H4 (cell line): ENCODE data around the gene DAPK1. TPM values are rescaled to one million over a fixed set of nuclear protein-coding genes. Genes with fewer than 3 reads are reported as not detected.
A peak's percentile ranks its signal among the peaks of the same experiment; 100 is the strongest.

ENCODE experiments used
- DNase-seq: peaks from one replicate; pipeline ENCODE4 v3.0.0-alpha.2; 2015; ENCODE audit warnings: low spot score
- total RNA-seq: library from RNA; depleted of rRNA; stranded (reverse); fragments of >200 nt; shearing (Covaris generic); gene quantifications from 2 replicates; pipeline ENCODE4 v1.2.3, GENCODE V29; 2014

The DAPK1 gene
- total RNA-seq, 1 experiment from 2014 or later = 6.6 TPM

DNA sequence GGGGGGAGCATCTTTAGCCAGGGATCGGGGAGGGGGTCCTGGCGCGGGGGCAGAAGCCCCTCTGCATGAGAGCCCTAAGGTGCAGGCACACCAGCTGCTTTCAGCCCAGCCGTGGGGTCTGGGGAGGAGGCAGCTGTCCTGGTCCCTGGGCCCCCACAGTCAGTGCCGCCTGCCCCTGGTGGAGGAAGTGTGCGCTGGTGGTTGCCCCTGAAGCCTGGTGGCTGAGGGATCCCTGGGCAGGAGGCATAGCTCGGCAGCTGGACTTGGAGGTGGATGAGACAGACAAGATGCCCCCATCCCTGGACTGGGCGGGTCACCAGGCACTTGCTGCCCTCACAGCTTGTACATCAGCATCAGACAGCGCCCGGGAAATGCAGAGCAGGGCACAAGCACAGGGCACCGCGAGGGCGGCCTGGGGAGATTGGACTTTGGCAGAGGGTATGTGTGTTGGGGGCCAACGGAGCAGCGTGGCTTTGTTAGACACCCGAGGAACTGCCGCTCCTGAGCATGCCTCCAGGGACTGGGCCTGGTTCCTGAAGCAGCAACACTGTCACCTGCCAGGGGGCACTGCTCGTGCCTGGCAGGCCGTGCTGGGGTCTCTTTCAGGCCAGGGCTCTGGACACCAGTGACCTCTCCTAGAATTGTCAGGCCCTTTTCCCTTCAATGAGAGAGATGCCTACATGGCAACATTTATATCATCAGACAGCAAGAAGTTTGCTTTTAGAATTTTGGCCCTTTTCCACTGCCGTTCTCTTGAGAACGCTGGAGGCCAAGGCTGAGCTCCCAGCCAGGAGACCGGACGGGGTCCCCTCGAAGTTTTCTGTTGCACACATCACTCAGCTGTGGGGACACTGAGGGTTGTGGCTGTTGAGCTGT lies 186.3 kb downstream of the DAPK1 start:
- DNase-seq = no peak

DNA sequence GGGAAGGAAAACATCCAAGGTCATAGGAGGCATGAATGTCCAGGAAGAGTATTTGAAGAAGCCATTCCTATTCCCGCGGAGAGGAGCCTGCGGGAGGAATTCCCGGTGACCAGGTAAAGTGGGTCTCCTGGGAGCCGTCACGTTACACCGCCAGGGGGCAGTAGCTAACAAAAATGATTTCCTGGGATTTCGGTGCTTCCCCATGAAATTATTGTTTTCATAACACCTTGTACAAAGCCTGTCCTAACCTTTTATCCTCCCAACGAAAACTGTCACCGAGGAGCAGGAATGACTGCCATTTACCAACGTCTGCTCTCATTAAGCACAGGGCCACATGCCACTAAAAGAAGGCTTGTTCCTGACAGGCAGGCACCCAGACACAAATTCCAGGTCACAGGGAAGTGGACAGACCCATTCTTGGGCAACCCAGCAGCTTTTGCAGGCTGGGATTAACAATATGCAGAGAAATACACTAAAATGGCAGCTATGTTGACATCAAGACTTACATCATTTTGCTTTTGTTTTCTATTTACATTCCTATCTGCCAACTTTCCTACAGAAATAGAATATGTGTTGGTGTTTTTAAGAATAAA lies 187.1 kb downstream of the DAPK1 start:
- no peak for DNase-seq

DNA sequence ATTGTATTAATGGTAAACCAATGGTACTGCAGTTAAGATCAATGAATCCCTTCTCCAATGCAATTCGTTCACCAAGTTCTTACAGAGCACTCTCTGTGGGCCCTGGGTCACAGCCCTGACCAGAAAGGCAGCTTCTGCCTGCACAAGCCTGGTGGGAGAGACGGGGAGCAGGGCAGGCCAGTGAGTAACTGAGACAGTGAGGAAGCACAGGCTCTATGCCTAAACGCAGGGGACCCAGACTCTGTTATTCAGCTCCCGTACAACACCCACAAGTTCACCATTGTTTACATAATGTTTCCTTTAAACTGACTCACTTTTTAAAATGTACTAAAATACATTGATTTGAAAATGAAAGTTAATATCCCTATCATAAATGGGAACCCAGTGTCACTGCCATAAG lies 187.8 kb downstream of the DAPK1 start:
- no peak for DNase-seq

DNA sequence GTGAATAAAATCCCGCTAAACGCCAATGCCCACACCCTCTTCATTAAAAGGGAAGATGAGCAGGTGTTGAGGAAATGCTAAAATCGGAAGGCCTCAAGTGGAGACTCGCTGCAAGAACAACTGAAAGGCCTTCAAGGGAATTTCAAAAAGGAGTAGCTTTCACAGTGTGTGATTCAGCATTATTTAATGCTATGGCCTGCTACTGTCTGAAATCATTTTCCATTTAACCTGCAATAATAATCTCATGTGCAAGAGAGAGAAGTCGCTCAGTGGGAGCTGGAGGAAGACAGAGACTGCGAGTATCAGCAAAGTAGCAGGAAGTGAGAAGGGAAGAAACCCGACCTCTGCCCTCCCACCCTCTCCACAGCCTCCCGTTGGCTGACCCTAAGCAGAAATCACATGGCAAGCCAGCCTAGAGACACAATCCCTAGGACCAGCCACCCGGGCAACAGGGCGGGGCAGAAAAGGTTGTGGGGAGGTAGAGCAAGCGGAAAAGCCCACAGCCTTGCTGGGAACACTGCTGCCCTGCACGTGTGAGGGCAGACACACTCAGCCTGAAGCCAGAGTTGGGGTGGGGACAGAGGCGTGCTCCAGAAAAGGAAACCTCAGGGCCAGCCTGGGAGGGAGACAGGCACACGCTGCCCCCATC lies 188.3 kb downstream of the DAPK1 start:
- DNase-seq = no peak

DNA sequence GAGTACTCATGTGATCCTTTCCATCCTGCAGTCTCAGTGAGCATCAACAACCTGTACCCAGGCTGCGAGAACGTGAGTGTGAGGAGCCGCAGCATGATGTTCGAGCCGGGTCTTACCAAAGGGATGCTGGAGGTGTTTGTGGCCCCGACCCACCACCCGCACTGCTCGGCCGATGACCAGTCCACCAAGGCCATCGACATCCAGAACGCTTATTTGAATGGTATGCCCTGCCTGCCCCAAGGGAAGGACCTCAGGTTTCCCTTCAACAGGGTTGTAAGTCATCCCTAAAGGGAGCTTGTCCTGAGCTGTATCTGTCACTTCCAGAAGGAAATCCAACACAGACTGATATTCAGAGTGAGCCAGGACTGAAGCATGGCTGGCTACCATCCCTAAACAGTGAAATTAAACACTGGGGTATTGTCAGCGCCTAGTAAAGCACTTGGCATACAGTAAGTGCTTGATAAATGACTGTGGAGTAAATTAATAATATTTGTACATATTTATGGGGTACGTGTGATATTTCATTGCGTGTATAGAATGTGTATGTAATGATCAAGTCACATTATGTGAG lies 188.9 kb downstream of the DAPK1 start:
- DNase-seq = no peak

DNA sequence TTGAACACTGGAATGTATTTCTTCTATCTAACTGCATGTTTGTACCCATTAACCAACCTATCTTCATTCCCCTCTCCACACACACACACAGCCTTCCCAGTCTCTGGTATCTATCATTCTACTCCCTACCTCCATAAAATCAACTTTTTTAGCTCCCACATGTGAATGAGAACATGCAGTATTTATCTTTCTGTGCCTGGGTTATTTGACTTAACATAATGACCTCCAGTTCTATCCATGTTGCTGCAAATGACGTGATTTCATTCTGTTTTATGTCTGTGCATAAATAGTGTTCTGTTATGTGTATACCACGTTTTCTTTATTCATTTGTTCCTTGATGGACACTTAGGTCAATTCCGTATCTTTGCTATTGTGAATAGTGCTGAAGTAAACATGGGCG lies 189.5 kb downstream of the DAPK1 start:
- DNase-seq = no peak

DNA sequence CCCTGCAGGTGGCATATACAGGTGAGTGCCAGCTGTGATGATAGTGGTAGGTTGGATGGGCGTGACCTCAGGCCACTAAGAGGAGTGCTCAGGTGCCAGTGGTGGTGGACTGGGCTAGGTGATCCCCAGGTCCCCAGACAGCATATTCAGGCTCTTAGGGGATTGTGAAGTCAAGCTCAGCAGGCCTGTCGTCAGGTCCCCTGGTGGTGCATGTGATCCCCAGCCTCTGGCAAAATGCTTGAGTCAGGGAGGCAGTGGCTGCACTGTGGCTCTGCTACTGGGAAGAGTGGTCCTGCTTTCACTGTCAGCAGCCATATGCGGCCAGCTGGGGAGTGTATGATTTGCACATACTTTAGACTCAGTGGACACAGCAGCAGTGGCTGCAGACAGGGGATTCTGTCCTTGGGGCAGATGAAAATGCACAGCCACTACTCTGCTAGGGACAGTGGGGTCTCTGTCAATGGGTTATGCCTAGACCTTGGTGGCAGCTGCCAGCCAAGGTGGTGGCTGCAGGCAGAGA lies 196.6 kb downstream of the DAPK1 start:
- no peak for DNase-seq

DNA sequence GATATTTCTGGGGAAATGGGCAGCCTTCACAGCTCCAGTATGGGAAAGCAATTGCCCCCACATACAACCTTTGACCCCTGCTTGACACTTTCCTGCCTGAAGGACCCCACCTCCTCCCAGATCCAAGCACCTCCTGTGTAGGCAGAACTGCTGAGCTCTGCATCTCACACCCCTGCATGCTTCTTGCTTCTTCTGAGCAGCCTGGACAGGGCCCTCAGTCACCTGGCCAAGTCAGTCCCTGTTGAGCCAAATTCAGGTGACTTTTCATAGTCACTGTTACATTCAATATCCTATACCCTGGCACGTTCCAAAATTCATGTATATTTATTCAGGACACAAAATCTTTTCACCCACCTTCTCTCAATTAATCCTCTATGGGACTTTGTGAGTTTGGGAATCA lies 197.9 kb downstream of the DAPK1 start:
- DNase-seq = no peak

DNA sequence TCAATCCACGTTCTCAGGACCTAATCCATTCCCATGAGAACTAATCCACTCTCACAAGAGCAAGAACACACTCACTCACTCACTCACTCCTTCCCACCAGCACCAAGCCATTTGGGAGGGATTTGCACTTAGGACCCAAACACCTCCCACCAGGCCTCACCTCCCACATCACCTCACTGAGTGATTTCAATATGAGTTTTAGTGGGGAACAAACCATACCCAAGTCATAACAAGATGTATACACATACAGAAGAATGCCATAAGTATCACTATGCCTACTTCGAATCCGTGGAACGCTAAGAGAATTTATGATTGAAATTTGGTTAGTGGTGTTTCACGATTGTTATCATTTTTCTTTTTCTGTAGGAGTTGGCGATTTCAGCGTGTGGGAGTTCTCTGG lies 199.0 kb downstream of the DAPK1 start:
- no peak for DNase-seq

DNA sequence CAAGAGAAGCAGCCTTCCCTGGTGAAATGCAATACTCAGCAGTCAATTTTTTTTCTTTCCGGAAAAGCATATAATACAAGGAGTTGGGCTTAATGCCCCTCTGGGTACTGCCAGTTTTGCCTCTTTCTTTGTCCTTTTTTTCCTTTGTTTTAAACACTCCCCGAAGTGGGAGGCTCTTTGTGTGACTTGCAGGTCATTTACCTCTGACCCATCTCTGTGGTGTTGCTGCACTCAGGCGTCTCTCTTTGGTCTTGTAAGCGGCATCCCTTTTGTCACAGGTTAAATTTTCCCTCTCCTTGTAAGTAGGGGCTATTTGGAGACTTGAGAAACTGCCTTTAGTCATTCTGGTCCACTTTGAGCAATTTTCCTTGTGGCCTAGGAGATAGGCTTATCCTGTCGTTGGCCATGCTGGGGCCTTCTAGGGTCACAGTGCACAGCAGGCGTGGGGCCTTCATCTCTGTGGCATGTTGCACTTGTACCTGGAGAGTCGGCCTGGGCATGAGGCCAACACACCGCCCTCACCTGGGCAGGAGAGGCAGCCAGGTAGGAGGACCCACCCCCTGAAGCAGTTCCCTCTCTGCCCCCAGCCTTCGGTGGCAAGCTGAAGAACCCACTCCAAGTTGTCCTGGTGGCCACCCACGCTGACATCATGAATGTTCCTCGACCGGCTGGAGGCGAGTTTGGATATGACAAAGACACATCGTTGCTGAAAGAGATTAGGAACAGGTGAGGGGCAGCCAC lies 200.6 kb downstream of the DAPK1 start:
- no peak for DNase-seq

DNA sequence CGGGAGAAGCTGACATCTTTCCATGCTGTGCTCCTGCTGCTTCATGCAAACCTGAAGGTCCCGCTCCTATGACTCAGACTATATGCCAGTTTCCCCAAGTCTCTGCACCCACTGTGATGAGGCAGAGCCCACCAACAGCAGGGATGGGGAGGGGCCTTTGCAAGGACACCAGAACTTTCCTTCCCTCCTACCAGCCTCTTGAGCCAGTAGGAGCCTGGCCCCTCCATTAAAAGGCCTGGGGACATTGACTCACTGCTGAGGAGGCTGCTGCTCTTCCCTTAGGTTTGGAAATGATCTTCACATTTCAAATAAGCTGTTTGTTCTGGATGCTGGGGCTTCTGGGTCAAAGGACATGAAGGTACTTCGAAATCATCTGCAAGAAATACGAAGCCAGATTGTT lies 202.2 kb downstream of the DAPK1 start:
- DNase-seq = no peak

DNA sequence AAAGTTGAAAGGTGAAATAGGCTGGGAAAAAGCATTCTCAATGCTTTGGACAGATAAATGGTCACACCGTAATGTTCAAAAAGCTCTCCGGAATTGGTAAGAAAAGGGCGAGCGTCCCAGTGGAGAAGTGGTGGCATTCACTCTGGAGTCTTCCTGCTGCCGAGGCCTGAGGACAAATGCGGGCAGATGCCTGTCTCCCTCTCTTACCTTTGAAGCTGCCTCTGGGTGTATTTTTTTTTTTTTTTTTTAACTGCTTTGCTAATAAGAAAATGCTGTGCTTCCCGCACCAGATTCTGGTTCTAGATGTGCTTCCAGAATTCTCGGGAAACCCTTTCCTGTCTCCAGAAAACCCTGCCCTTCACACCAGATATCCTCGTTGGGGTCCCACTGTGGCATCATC lies 203.8 kb downstream of the DAPK1 start:
- DNase-seq = no peak

DNA sequence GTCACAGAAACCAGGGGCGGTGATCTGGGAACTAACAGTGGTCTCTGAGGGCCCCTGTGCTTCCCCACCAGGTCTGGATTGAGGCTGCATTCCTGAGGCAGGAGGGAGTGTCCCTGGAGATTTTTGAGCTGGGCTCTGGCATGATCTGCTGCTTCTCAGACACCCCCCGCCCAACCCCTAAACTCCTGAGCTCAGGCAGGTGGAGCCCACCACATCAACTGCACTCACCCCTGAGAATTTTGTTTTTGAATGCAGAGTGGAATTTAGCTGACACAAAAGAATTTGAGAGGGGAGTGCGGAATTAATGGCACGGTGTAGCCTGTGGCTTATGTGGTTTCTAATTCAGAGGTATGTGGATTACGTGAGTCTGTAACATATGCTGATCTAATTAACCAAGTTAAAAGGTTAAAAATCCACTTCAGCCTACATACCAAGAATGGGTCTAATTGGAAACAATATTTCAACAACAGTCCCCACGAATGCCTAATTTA lies 204.3 kb downstream of the DAPK1 start:
- peak; percentile 64 for DNase-seq

DNA sequence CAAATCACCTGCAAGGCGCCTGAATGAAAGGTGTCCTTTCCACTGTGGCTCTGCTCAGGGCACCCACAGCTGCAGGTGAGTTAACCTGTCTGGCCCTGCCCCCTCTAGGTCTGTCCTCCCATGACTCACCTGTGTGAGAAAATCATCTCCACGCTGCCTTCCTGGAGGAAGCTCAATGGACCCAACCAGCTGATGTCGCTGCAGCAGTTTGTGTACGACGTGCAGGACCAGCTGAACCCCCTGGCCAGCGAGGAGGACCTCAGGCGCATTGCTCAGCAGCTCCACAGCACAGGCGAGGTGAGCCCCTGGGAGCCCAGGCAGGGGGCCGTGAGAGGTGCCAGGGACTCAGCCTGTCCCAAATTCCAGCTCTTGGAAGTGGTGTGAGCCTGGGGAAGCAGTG lies 205.3 kb downstream of the DAPK1 start:
- no peak for DNase-seq

DNA sequence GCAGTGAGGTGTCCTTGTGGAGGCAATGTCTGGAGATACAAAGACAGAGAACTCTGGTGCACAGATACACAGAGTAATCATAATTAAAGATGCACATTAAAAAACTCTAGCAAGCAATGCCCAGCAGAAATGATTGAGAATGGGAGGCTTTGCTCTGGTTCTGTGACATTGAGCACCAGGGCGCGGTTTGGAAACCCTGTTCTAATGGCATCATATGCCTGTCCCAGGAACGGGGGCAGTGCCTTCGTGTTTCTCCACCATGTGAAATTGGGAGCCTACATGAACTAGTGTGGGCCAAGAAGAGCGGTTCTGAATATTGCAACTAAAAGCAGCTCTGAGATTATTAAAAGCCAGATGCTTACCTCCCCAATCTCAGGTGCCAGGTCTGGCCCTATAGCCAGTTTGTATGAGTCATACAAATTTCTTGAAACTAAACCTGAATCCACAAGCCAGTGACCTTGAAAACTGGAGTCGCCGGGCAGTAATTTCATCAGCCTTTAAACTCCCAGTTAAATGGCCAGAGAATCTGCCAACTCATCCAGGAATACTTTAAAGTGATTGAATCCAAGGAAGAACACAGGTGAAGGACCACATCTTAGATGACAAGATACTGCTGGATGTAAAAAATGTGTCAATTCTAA lies 206.1 kb downstream of the DAPK1 start:
- DNase-seq = no peak

DNA sequence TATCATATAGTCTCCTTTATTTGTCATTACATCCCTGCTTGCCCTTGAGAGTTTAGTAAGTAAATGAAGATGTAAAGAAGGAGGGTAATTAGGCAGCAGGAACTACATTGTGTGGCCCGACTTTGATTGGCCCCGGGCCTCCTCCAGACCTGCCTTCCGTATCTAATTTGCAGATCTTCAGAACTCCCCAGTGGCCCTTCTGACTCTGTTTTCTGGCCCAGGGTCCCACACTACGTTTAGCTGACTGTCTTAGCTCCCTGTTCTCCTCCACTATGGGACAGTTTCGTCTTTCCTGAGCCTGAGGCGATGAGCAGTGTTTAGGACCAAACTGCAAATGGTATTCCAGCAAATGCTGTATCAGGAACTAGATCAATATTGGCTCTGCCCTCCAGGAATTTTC lies 206.7 kb downstream of the DAPK1 start:
- no peak for DNase-seq

DNA sequence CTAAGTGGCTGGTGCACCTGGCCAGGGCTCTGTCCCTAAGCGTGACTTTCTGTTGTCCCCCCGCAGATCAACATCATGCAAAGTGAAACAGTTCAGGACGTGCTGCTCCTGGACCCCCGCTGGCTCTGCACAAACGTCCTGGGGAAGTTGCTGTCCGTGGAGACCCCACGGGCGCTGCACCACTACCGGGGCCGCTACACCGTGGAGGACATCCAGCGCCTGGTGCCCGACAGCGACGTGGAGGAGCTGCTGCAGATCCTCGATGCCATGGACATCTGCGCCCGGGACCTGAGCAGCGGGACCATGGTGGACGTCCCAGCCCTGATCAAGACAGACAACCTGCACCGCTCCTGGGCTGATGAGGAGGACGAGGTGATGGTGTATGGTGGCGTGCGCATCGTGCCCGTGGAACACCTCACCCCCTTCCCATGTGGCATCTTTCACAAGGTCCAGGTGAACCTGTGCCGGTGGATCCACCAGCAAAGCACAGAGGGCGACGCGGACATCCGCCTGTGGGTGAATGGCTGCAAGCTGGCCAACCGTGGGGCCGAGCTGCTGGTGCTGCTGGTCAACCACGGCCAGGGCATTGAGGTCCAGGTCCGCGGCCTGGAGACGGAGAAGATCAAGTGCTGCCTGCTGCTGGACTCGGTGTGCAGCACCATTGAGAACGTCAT lies 208.5 kb downstream of the DAPK1 start:
- no peak for DNase-seq

DNA sequence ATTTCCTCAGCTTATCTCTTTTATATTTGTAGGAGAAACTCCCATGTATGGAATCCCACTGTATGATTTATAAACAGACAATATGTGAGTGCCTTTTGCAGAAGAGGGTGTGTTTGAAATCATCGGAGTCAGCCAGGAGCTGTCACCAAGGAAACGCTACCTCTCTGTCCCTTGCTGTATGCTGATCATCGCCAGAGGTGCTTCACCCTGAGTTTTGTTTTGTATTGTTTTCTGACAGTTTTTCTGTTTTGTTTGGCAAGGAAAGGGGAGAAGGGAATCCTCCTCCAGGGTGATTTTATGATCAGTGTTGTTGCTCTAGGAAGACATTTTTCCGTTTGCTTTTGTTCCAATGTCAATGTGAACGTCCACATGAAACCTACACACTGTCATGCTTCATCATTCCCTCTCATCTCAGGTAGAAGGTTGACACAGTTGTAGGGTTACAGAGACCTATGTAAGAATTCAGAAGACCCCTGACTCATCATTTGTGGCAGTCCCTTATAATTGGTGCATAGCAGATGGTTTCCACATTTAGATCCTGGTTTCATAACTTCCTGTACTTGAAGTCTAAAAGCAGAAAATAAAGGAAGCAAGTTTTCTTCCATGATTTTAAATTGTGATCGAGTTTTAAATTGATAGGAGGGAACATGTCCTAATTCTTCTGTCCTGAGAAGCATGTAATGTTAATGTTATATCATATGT lies 210.3 kb downstream of the DAPK1 start:
- DNase-seq = no peak

DNA sequence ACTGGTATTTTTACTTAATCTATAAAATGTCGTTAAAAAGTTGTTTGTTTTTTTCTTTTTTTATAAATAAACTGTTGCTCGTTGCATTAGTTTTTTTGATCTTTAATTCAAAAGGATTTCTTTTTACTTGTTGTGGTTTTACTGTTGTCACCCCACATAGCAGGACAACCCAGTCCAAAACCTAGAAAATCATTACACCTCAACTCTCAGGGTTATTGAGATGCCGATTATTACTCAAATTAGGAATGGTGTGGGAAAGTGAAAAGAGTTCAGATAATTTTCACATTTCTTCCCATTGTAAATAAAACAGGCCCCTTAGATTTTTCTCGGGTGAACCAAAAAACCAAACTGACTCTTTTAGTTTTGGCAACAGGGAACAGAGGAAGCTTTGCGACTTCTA lies 210.9 kb downstream of the DAPK1 start:
- DNase-seq = no peak
